H9 (cell line): ENCODE data around the gene MAST1. TPM values are rescaled to one million over a fixed set of nuclear protein-coding genes. Genes with fewer than 3 reads are reported as not detected.
A peak's percentile ranks its signal among the peaks of the same experiment; 100 is the strongest.

ENCODE experiments used
- DNase-seq: peaks from one replicate; pipeline ENCODE4 v3.0.0-alpha.2; 2017
- H2AFZ ChIP-seq: one replicate; pipeline ENCODE4 v1.6.1; 2013; ENCODE audit warnings: mild to moderate bottlenecking, low read length, control low read depth, moderate library complexity
- H2AK5ac ChIP-seq: 2 replicates; pipeline ENCODE4 v1.6.1; 2013; ENCODE audit warnings: low read length, control low read depth, mixed read lengths; ENCODE audit not compliant: insufficient read length
- H2BK120ac ChIP-seq: one replicate; pipeline ENCODE4 v1.6.1; 2013; ENCODE audit warnings: low read depth, mild to moderate bottlenecking, low read length, control low read depth, inconsistent platforms; ENCODE audit not compliant: poor library complexity, severe bottlenecking
- H2BK12ac ChIP-seq: 2 replicates; pipeline ENCODE4 v1.6.1; 2013; ENCODE audit warnings: low read length, control low read depth, mixed read lengths, low read depth; ENCODE audit not compliant: insufficient read length
- H2BK15ac ChIP-seq: 2 replicates; pipeline ENCODE4 v1.6.1; 2013; ENCODE audit warnings: low read depth, low read length, control low read depth
- H2BK20ac ChIP-seq: one replicate; pipeline ENCODE4 v1.6.1; 2013; ENCODE audit warnings: low read depth, mild to moderate bottlenecking, low read length, control low read depth, inconsistent platforms; ENCODE audit not compliant: poor library complexity, severe bottlenecking
- H2BK5ac ChIP-seq: 2 replicates; pipeline ENCODE4 v1.6.1; 2013; ENCODE audit warnings: low read length, control low read depth, mixed read lengths; ENCODE audit not compliant: insufficient read length
- H3K14ac ChIP-seq: 2 replicates; pipeline ENCODE4 v1.6.1; 2013; ENCODE audit warnings: low read length, control low read depth; ENCODE audit not compliant: insufficient read depth
- H3K18ac ChIP-seq: 2 replicates; pipeline ENCODE4 v1.6.1; 2013; ENCODE audit warnings: low read depth, mild to moderate bottlenecking, mixed read lengths, low read length, control low read depth; ENCODE audit not compliant: insufficient read length
- H3K23ac ChIP-seq: 2 replicates; pipeline ENCODE4 v1.6.1; 2013; ENCODE audit warnings: low read length, control low read depth, mixed read lengths, low read depth; ENCODE audit not compliant: insufficient read length
- H3K23me2 ChIP-seq: 2 replicates; pipeline ENCODE4 v1.6.1; 2013; ENCODE audit warnings: low read depth, mild to moderate bottlenecking, mixed read lengths, low read length, control low read depth; ENCODE audit not compliant: insufficient read length, poor library complexity, severe bottlenecking
- H3K27ac ChIP-seq: 2 replicates; pipeline ENCODE4 v1.5.1; 2013; ENCODE audit warnings: low read length, control low read depth, mixed read lengths, low read depth; ENCODE audit not compliant: insufficient read length
- H3K27me3 ChIP-seq: 2 replicates; pipeline ENCODE4 v1.6.1; 2013; ENCODE audit warnings: low read length, control low read depth, inconsistent platforms; ENCODE audit not compliant: insufficient read depth
- H3K4ac ChIP-seq: 2 replicates; pipeline ENCODE4 v1.6.1; 2013; ENCODE audit warnings: low read depth, mild to moderate bottlenecking, control low read depth, inconsistent platforms, low read length, moderate library complexity
- H3K4me1 ChIP-seq: 2 replicates; pipeline ENCODE4 v1.6.1; 2013; ENCODE audit warnings: low read length, control low read depth, inconsistent platforms; ENCODE audit not compliant: insufficient read depth
- H3K4me2 ChIP-seq: 2 replicates; pipeline ENCODE4 v1.6.1; 2013; ENCODE audit warnings: low read length, control low read depth, mixed read lengths; ENCODE audit not compliant: insufficient read length, insufficient read depth
- H3K56ac ChIP-seq: 2 replicates; pipeline ENCODE4 v1.6.1; 2013; ENCODE audit warnings: low read depth, mild to moderate bottlenecking, mixed read lengths, low read length, control low read depth; ENCODE audit not compliant: insufficient read length
- H3K79me1 ChIP-seq: 2 replicates; pipeline ENCODE4 v1.6.1; 2013; ENCODE audit warnings: low read depth, mild to moderate bottlenecking, moderate library complexity, low read length, control low read depth, inconsistent platforms; ENCODE audit not compliant: insufficient read depth, poor library complexity, severe bottlenecking
- H3K79me2 ChIP-seq: 2 replicates; pipeline ENCODE4 v1.6.1; 2013; ENCODE audit warnings: low read length, control low read depth, inconsistent platforms; ENCODE audit not compliant: insufficient read depth
- H3K9ac ChIP-seq: 2 replicates; pipeline ENCODE4 v1.6.1; 2013; ENCODE audit warnings: low read length, control low read depth, mixed read lengths; ENCODE audit not compliant: insufficient read length; ENCODE audit errors: extremely low read depth
- H3K9me3 ChIP-seq: one replicate; pipeline ENCODE4 v1.6.1; 2013; ENCODE audit warnings: low read depth, low read length, inconsistent platforms; ENCODE audit not compliant: control insufficient read depth
- H3T11ph ChIP-seq: one replicate; pipeline ENCODE4 v1.6.1; 2013; ENCODE audit warnings: mild to moderate bottlenecking, low read length, control low read depth, inconsistent platforms
- H4K20me1 ChIP-seq: one replicate; pipeline ENCODE4 v1.6.1; 2013; ENCODE audit not compliant: control insufficient read depth, insufficient read length, insufficient read depth
- H4K5ac ChIP-seq: 2 replicates; pipeline ENCODE4 v1.6.1; 2013; ENCODE audit warnings: low read depth, mild to moderate bottlenecking, mixed read lengths, low read length, control low read depth; ENCODE audit not compliant: insufficient read length
- H4K8ac ChIP-seq: replicated peaks from 2 replicates; pipeline ENCODE4 v1.6.1; 2013; ENCODE audit warnings: low read length, control low read depth, mixed read lengths, low read depth; ENCODE audit not compliant: insufficient read length
- H4K91ac ChIP-seq: 2 replicates; pipeline ENCODE4 v1.6.1; 2013; ENCODE audit warnings: low read depth, mild to moderate bottlenecking, moderate library complexity, mixed read lengths, low read length, control low read depth; ENCODE audit not compliant: insufficient read length
- H3K27ac Mint-ChIP-seq, 3 experiments: 2 replicates in 2 of 3; 3 replicates in 1 of 3; pipeline ENCODE4 v1.8.0; 2020 to 2021; ENCODE audit warnings: mixed read lengths in 3 of 3, mild to moderate bottlenecking in 1 of 3, moderate library complexity in 1 of 3
- H3K27me3 Mint-ChIP-seq: 2 replicates; pipeline ENCODE4 v1.8.0; 2021; ENCODE audit warnings: low read depth, mild to moderate bottlenecking, moderate library complexity, mixed read lengths
- H3K36me3 Mint-ChIP-seq, 3 experiments: 2 replicates in 2 of 3; 3 replicates in 1 of 3; pipeline ENCODE4 v1.8.0; 2020 to 2021; ENCODE audit warnings: low read depth in 3 of 3, mixed read lengths in 3 of 3; ENCODE audit not compliant: insufficient read depth in 1 of 3
- H3K4me1 Mint-ChIP-seq, 2 experiments: 2 replicates each; pipeline ENCODE4 v1.8.0; 2020; ENCODE audit warnings: mixed read lengths in 2 of 2
- H3K4me3 Mint-ChIP-seq, 2 experiments: 2 replicates in 1 of 2; 3 replicates in 1 of 2; pipeline ENCODE4 v1.8.0; 2020 to 2021; ENCODE audit warnings: mild to moderate bottlenecking in 2 of 2, mixed read lengths in 2 of 2, moderate library complexity in 1 of 2
- H3K9me3 Mint-ChIP-seq, 2 experiments: 2 replicates in 1 of 2; 3 replicates in 1 of 2; pipeline ENCODE4 v1.8.0; 2020; ENCODE audit warnings: mild to moderate bottlenecking in 2 of 2, mixed read lengths in 2 of 2, moderate library complexity in 1 of 2
- CTCF ChIP-seq: fragments of 200-600 bp; sonication (generic); conservative IDR thresholded peaks from 3 replicates; pipeline ENCODE4 v1.8.0; 2021; ENCODE audit warnings: antibody characterized with exemption, mild to moderate bottlenecking
- WGBS: extraction: QIAGEN DNeasy Blood & Tissue Kit; methylation state at CpG from one replicate; pipeline ENCODE4 v1.1.7; 2013; ENCODE audit warnings: missing lambda C conversion rate, low lambda C conversion rate, mixed read lengths; ENCODE audit not compliant: insufficient read length; ENCODE audit errors: extremely low coverage; 5-methylcytosine and 5-hydroxymethylcytosine counted together
- total RNA-seq: library from RNA; stranded (reverse); gene quantifications from 2 replicates; pipeline ENCODE4 v1.2.1, GENCODE V29; 2021

The MAST1 gene
- total RNA-seq, 1 experiment from 2014 or later: 15.1 TPM

- H2AK5ac ChIP-seq: no peak overlapping the region
- no peak overlapping the region for H3K9ac ChIP-seq
- H3K14ac ChIP-seq: no peak overlapping the region
- no peaks in the 10 kb centered on the region for H3K9me3 ChIP-seq
- no peak overlapping the region for H4K8ac ChIP-seq
- Mint-ChIP-seq H3K4me1 (peaks cover 35 to 42% of the 10 kb centered on the region in 2 experiments), H3K27ac (no peak overlapping the region), H3K4me3 (peak overlapping the region; percentile 68 to 90), H3K36me3 (no peaks in the 10 kb centered on the region; a peak in 1 of 7 replicates), H3K9me3 (no peaks in the 10 kb centered on the region; a peak in 1 of 5 replicates), H3K27me3 (peaks cover 44% of the 10 kb centered on the region)
- no peak overlapping the region for H2BK120ac ChIP-seq
- H4K20me1 ChIP-seq: no peaks in the 10 kb centered on the region
- H3K56ac ChIP-seq: no peak overlapping the region
- peaks cover 10% of the 10 kb centered on the region for H3K23me2 ChIP-seq
- no peak overlapping the region for H2BK5ac ChIP-seq
- peaks cover 3% of the 10 kb centered on the region; the same call in 1 of the 2 replicates for H3K27me3 ChIP-seq
- no CpG with 5 or more reads among the region's 39 CpGs for WGBS
- H3K23ac ChIP-seq: no peak overlapping the region
- H3K4me1 ChIP-seq: peaks cover 2% of the 10 kb centered on the region; the same call in 1 of the 2 replicates
- no peaks in the 10 kb centered on the region for H3K79me2 ChIP-seq
- no peak overlapping the region for H4K91ac ChIP-seq
- H3K79me1 ChIP-seq: no peaks in the 10 kb centered on the region
- H2BK12ac ChIP-seq: no peak overlapping the region
- no peak overlapping the region for H3K27ac ChIP-seq
- H4K5ac ChIP-seq: no peak overlapping the region
- peak overlapping the region; percentile 76 for H3K4me2 ChIP-seq
- no peak overlapping the region for H2BK15ac ChIP-seq
- no peak overlapping the region for H2AFZ ChIP-seq
- no peak overlapping the region for H3K4ac ChIP-seq
- H3T11ph ChIP-seq: no peak overlapping the region
- no peak overlapping the region for H2BK20ac ChIP-seq
- DNase-seq: peak; percentile 73
- no peak for TF ChIP-seq CTCF
- H3K18ac ChIP-seq: no peak overlapping the region
Observed at GRCh38 chr19:12834976-12835757, 3.1 kb upstream of the MAST1 start.
